H1 (cell line): ENCODE results near the gene GRHL3. TPM values are rescaled to one million over a fixed set of nuclear protein-coding genes. Genes with fewer than 3 reads are reported as not detected.
A peak's percentile ranks its signal among the peaks of the same experiment; 100 is the strongest.

Experiments
- CREB1 ChIP-seq: IDR thresholded peaks from 2 replicates; pipeline ENCODE4 v1.6.1; 2012; ENCODE audit warnings: inconsistent platforms
- CTCF ChIP-seq, 3 experiments: IDR thresholded peaks; 1 replicate in 2 of 3; 2 replicates in 1 of 3; pipeline versions ENCODE4 v1.5.1 to v1.6.1; 2011; ENCODE audit warnings: low read length in 3 of 3, mild to moderate bottlenecking in 3 of 3, inconsistent platforms in 2 of 3, low read depth in 1 of 3, moderate library complexity in 1 of 3; ENCODE audit not compliant: insufficient read depth in 1 of 3; ENCODE audit errors: control extremely low read depth in 1 of 3
- NANOG ChIP-seq: IDR thresholded peaks from 2 replicates; pipeline ENCODE4 v1.6.1; 2011; ENCODE audit warnings: low read length, low read depth, mild to moderate bottlenecking, inconsistent platforms; ENCODE audit not compliant: insufficient read depth, poor library complexity, severe bottlenecking
- polyA plus RNA-seq, 7 experiments: library from polyadenylated mRNA; depleted of rRNA in 3 of 7; stranded (reverse) in 5 of 7; unstranded in 2 of 7; fragments of >200 nt in 5 of 7; fragments of 200-250 nt in 2 of 7; gene quantifications; 1 replicate in 5 of 7; 2 replicates in 1 of 7; 4 replicates in 1 of 7; pipeline versions ENCODE4 v1.2.1 to v1.2.3, GENCODE V29; 2011 to 2013; ENCODE audit warnings: missing spikeins in 2 of 7, mixed read lengths in 2 of 7
- total RNA-seq: library from RNA; stranded (reverse); fragmentation: NEBNext Ultra II Directional; extraction: Animal tissue kit (Norgen Biotek cat#: 25700); gene quantifications from 2 replicates; pipeline ENCODE4 v1.2.1, GENCODE V29; 2021

GRHL3 gene
- total and polyA plus RNA-seq, 2 of the 8 experiments (the other 6 are each of a cell fraction or from before 2014, with no cell fraction given): 0.80 to 1.8 TPM

DNA sequence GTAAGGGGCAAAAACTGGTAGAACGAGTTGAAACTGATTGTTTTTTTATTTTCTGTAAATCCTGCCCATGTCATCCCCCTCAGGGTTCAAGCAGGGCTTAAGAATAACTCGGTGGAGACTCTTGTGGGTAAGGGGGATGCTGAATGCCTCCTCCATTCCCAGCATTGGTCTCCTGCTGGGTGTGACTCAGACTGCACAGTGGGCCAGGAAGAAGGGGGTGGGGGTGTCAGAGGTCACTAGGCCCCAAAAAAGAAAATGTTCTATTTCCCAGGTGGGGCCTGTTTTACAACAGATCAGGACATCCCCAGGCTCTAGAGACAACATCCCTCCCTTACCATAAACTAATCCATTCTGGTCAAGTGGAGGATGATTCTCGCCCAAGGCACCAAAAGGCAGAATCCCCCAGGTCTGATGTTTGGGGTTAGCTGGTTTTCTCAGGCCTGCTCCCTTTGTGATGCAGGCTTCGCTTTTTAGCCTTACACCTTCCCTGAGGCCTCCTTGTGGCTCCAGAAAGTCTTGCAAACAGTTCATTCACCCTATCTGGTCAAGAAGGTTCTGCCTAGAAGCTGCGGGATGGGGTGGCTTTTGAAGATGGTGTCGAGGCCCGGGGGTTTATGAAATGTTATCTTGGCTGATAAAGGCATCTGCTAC is 10.7 kb upstream of the GRHL3 start (continued):
- 0 out of 2 replicates have a peak, but pooled peaks have one; percentile 24 for TF ChIP-seq CREB1
- peak; percentile 26 to 70 (median 69) for TF ChIP-seq CTCF (IDR thresholded peaks at IDR 0.05; ENCODE audit: control extremely low read depth in 1 of 3, insufficient read depth in 1 of 3, low read depth in 1 of 3, low read length in 3 of 3)
- peak; percentile 61 for TF ChIP-seq NANOG
